MM.1S (cell line): Measurements from ENCODE around the gene SLC24A3.

Source experiments
- EZH2phosphoT487 ChIP-seq: fragments of 300-600 bp; sonication (generic); IDR thresholded peaks from 2 replicates; pipeline ENCODE4 v1.6.1; 2018; ENCODE audit warnings: antibody characterized with exemption, low read length
- TF ChIP-seq, protein P1 (sequence below): fragments of 300-600 bp; sonication (generic); IDR thresholded peaks from 2 replicates; pipeline ENCODE4 v1.5.1; 2016; ENCODE audit warnings: antibody characterized with exemption, low read length, mixed read lengths

DNA sequence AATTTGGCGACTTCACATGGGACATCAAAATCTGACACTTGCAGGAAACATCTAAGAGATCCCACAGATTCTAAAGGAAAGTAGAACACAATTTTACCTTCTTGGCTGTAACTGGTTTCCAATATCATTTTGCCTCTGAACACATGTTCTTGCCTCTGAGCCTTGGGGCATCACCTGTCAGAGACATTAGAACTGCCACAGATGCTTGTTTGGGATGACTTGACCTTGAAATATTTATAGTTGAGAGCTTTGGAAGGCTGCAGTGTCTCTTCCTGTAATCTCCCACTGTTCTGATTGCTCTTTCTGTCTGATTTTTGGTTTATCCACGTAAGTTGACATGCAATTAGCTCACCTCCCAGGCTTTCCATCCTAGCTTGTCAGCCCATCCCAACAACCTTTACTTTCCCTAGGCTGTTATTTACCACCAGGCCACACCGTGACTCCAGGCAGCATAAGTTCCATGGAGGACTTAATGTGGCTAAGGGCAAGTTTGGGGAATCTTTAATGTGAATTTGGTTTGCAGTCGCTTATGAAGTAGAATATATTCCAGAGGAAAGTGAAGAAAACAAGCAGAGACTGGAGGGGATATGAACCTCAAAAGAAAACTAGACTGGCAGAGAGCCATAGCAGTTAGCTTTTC is 289.2 kb downstream of the SLC24A3 start:
- TF ChIP-seq, protein P1, sequence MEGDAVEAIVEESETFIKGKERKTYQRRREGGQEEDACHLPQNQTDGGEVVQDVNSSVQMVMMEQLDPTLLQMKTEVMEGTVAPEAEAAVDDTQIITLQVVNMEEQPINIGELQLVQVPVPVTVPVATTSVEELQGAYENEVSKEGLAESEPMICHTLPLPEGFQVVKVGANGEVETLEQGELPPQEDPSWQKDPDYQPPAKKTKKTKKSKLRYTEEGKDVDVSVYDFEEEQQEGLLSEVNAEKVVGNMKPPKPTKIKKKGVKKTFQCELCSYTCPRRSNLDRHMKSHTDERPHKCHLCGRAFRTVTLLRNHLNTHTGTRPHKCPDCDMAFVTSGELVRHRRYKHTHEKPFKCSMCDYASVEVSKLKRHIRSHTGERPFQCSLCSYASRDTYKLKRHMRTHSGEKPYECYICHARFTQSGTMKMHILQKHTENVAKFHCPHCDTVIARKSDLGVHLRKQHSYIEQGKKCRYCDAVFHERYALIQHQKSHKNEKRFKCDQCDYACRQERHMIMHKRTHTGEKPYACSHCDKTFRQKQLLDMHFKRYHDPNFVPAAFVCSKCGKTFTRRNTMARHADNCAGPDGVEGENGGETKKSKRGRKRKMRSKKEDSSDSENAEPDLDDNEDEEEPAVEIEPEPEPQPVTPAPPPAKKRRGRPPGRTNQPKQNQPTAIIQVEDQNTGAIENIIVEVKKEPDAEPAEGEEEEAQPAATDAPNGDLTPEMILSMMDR = no peak
- no peak for TF ChIP-seq EZH2phosphoT487
